GM19372 (cell line): Measurements from ENCODE around the gene IGF1R.

ENCODE experiments used
- ATAC-seq: cut with Tn5 transposase; IDR thresholded peaks from one replicate; pipeline ENCODE4 v1.9.1; 2021; ENCODE audit warnings: mild to moderate bottlenecking, low read depth, moderate library complexity; ENCODE audit not compliant: unreplicated experiment

Gene IGF1R

GRCh38 chr15:98647026-98647773 is 1.1 kb upstream of the IGF1R start:
- peak; percentile 44 for ATAC-seq

- ATAC-seq: peak; percentile 21
These were observed 524 bp downstream of the IGF1R start for GRCh38 chr15:98648654-98649471.

GRCh38 chr15:98649472-98650416 is 1.4 kb downstream of the IGF1R start:
- no peak for ATAC-seq

- ATAC-seq: no peak
These were observed 2.2 kb downstream of the IGF1R start for GRCh38 chr15:98650417-98651035.

- no peak for ATAC-seq
These were observed 2.7 kb downstream of the IGF1R start for GRCh38 chr15:98651036-98651481.

GRCh38 chr15:98651581-98652220 is 3.4 kb downstream of the IGF1R start:
- ATAC-seq: no peak

GRCh38 chr15:98653686-98654085 is 5.3 kb downstream of the IGF1R start:
- no peak for ATAC-seq

GRCh38 chr15:98654790-98655360 is 6.5 kb downstream of the IGF1R start:
- no peak for ATAC-seq

GRCh38 chr15:98655732-98656131 is 7.4 kb downstream of the IGF1R start:
- no peak for ATAC-seq

GRCh38 chr15:98657721-98658120 is 9.4 kb downstream of the IGF1R start:
- ATAC-seq: no peak

GRCh38 chr15:98658831-98659699 is 10.7 kb downstream of the IGF1R start:
- ATAC-seq: peak; percentile 94

- ATAC-seq: no peak
These were observed 11.7 kb downstream of the IGF1R start for GRCh38 chr15:98660055-98660454.

- no peak for ATAC-seq
These were observed 14.7 kb downstream of the IGF1R start for GRCh38 chr15:98663045-98663444.

GRCh38 chr15:98663606-98664005 is 15.3 kb downstream of the IGF1R start:
- ATAC-seq: no peak

GRCh38 chr15:98666441-98666840 is 18.1 kb downstream of the IGF1R start:
- ATAC-seq: no peak

- no peak for ATAC-seq
These were observed 18.5 kb downstream of the IGF1R start for GRCh38 chr15:98666841-98667240.

GRCh38 chr15:98667521-98668179 is 19.3 kb downstream of the IGF1R start:
- no peak for ATAC-seq
